HG02981 (cell line): Measurements from ENCODE around the gene GLRA1.
"Not testable (repeated sequence)": the region's sequence is repeated elsewhere in the genome, so short reads cannot be mapped to it uniquely, and the experiment has no call there.

Source experiments
- ATAC-seq: cut with Tn5 transposase; IDR thresholded peaks from one replicate; pipeline ENCODE4 v1.9.1; 2021; ENCODE audit warnings: mild to moderate bottlenecking, moderate library complexity; ENCODE audit not compliant: unreplicated experiment

Gene GLRA1

DNA sequence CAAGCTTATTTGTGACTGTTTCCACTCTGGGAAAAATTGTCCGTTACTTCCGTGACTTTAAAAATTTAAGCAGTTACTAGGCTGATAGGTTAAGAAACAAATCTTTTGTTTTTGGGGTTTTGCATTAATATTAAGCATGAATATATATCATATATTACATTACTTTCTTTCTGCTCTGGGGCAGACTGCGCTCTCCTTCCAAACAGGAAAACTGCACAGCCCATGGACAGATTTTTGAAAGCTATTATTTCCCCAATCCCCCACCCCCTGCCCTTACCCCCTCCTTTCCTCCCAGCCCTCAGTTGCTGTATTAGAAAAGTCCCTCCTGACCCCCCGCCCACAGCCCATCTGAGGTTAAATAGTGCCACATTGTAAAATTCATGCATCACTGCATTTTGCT lies 102.5 kb downstream of the GLRA1 start:
- no peak for ATAC-seq

DNA sequence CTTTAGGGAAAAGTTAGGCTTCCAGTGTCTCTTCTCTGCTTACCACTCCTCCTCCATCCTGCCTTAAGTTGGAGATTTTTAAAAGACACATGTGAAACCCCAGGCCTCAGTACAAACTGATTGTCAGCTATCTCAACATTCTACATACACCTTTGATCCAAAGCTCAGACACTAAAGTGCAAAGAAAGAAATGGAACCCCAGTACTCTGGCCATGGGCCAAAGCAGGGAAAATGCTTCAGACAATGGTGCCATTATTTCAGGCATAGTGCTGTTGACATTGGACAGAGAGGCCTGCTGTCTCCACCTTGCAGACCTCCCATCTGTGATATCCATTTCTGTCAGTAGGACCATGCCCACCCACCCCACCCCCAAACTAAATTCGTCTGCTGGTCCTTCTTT lies 103.7 kb downstream of the GLRA1 start:
- no peak for ATAC-seq

DNA sequence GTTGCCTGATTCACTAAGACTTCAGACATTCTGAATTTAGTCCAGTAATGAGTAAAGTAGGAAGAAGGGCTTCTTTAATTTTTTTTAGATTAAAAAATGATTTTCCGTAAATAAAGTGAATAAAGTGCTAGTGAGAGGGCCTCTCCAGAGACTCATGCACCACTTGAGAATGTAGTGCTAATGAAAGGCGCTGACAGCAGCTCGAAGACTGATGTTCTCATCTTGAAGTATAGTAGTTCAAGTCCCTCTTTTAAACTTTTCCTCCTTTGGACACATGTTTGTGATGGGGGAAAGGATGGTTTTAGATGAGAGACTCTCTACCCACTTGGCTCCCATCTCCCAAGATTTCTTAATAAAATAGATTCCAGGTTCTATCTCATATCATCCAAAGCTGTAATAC lies 104.4 kb downstream of the GLRA1 start:
- ATAC-seq, result no peak

- ATAC-seq, result no peak
Measured at GRCh38 chr5:151819830-151820229, 104.8 kb downstream of the GLRA1 start.

DNA sequence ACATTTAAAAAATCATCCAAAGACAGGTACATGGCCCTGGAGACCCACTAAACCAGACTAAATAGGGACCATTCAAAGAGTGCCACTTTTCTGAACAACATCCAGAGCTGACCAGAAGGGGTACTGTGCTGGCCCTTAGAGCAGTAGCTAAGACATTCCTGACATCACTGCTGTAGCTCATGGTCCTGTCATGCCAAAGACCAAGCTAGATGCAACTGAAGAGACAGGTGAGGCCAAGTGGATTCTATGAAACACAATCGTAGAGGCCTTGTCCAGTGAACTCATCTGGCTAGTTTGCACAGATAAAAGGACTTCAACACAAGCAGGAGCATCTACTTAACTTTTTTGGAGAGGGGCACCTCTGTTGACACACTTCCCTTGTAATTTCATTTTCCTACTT lies 109.6 kb downstream of the GLRA1 start:
- ATAC-seq, result no peak

GRCh38 chr5:151812757-151813309 lies 111.8 kb downstream of the GLRA1 start:
- ATAC-seq, result no peak

GRCh38 chr5:151811593-151812321 lies 112.9 kb downstream of the GLRA1 start:
- no peak for ATAC-seq

- no peak for ATAC-seq
Measured at GRCh38 chr5:151810897-151811296, 113.8 kb downstream of the GLRA1 start.

- ATAC-seq, result no peak
Measured at GRCh38 chr5:151810449-151810848, 114.2 kb downstream of the GLRA1 start.

DNA sequence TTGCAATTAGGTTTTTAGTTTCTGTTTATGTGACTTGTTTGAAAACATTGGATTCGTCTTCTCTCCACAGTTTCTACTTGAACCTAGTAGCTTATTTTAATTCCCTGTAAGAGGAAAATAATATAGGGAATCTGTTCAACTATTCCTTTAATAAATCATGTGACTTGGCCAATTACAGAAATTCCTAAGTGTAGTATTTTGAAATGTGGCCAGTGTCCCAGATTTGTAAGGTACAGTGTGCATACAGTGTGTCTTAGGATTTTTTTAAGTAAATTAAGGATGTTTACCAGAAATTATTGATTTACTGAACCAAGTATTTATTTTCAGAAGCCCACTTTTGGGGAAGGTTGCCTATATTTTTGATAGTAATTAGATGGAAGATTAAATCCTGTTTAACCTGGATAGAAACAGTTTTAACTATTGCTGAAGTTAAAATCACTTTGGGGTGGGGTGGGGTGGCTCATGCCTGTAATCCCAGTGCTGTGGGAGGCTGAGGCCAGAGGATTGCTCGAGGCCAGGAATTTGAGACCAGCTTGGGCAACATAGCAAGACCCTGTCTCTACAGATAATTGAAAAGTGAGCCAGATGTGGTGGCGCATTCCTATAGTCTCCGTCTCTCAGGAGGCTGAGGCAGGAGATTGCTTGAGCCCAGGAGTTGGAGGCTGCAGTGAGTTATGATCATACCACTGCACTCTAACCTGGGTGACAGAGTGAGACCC lies 116.0 kb downstream of the GLRA1 start:
- ATAC-seq, result no peak

GRCh38 chr5:151805414-151806223 lies 119.0 kb downstream of the GLRA1 start:
- no peak for ATAC-seq

DNA sequence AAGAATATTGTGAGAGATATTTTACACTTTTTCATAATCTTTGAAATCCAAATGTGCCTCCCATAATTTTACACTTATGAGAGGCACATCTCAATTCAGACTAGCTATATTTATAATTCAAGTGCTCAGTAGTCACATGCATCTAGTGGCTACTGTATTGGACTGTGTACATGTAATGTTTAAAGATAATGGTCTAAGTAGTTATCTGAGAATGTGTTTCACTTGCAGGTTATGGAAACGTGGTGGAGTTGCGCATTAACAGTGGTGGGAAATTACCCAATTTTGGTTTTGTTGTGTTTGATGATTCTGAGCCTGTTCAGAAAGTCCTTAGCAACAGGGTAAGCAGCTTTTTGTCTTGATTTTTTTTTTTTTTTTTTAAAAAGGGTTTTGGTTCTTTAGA lies 124.1 kb downstream of the GLRA1 start:
- peak; percentile 78 for ATAC-seq

DNA sequence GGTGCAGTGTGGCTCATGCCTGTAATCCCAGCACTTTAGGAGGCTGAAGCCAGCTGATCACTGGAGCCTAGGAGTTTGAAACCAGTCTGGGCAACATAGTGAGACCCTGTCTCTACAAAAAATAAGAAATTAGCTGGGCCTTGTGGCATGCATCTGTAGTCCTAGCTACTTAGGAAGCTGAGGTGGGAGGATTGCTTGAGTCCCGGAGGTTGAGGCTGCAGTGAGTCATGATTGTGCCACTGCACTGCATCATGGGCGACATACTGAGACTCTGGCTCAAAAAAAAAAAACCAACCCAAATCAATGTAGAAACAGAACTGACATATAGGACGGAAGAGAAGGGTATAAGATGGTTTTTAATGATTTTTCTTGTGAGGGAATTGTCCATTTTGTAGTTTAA lies 125.2 kb downstream of the GLRA1 start:
- ATAC-seq, result no peak

- ATAC-seq, result no peak
Measured at GRCh38 chr5:151798674-151799073, 126.0 kb downstream of the GLRA1 start.

DNA sequence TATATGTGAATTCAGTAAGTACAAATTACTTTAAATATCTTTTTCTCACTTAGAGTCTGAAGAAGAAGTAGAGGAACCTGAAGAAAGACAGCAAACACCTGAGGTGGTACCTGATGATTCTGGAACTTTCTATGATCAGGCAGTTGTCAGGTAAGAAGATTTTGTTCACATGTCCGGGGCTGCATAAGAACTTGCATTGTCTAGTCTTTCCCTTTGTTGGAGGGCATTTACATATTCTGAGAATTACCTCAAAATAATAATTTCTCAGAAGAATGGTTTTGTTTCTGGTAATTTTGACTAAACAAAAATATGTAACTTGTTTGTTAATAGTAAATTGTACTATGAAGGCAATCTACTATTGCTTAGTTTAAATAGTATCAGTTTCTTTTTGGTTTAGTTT lies 129.2 kb downstream of the GLRA1 start:
- no peak for ATAC-seq

- no peak for ATAC-seq
Measured at GRCh38 chr5:151793358-151793757, 131.3 kb downstream of the GLRA1 start.

DNA sequence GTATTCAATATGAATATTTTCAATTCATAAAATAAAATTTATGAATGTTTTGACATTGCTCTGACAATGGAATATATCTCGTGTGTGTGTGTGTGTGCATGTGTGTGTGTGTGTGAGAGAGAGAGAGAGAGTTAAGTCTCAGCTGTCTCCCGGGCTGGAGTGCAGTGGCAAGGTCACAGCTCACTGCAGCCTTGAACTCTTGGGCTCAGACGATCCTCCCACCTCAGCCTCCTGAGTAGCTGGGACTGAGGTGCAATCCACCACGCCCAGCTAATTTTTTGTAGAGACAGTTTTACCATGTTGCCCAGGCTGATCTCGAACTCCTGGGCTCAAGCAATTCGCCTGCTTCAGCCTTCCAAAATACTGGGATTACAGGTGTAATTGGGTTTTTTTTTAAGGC lies 136.8 kb downstream of the GLRA1 start:
- ATAC-seq, result no peak

DNA sequence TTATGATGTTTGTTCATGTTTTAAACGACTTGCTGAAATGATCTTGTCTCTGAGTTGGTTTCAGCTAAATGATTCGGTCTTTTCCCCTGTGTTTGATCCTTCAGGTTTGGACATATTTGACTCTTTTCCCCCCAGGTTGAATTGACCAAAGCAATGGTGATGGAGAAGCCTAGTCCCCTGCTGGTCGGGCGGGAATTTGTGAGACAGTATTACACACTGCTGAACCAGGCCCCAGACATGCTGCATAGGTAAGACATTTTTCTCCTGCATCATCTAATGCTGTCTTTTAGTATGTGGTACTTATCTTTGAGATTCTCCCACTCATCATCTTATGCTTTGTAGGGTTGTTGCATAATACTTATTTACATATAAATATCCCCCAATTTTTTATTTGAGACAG lies 138.2 kb downstream of the GLRA1 start:
- ATAC-seq, result no peak

DNA sequence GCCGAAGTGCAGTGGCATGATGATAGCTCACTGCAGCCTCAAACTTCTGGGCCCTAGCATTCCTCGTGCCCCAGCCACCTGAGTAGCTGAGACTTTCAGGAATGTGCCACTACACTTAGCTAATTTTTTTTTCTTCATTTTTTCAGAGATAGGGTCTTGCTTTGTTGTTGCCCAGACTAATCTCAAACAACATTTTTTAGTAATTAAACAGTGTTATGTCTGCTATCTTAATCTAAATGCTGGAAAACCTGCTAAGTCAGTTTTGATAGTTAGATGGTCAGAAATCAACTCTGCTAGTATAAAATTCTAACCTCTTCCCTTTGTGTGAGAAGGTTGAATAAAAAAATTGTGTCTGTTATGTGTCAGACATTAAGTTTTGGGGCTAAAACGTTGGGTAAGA lies 140.5 kb downstream of the GLRA1 start:
- ATAC-seq, result no peak

DNA sequence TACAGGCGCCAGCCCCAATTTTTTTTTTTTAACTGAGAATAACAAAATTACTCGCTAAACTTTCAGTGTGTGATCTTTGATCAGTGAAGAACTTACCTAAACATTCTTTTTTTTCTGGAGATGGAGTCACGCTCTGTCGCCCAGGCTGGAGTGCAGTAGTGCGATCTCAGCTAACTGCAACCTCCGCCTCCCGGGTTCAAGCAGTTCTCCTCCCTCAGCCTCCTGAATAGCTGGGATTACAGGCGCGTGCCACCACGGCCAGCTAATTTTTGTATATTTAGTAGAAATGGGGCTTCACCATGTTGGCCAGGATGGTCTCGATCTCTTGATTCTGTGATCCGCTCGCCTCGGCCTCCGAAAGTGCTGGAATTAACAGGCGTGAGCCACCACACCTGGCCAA lies 141.0 kb downstream of the GLRA1 start:
- ATAC-seq, result not testable (repeated sequence)

- no peak for ATAC-seq
Measured at GRCh38 chr5:151781201-151781600, 143.4 kb downstream of the GLRA1 start.
